Left lung (tissue), 10 donors: Measurements from ENCODE around the gene SMCP. TPM values are rescaled to one million over a fixed set of nuclear protein-coding genes. Genes with fewer than 3 reads are reported as not detected.

Experiments
- ATAC-seq: fragments of 200-7000 bp; cut with Tn5 transposase; one replicate; pipeline ENCODE4 v1.9.1; 2020; ENCODE audit warnings: moderate library complexity
- DNase-seq, 4 donors: peaks; one replicate each; pipeline ENCODE4 v3.0.0-alpha.2; 2013 to 2020
- H3K27ac ChIP-seq, 2 donors: fragments of 200-600 bp; sonication (generic) in 1 of 2; one replicate each; pipeline versions ENCODE4 v1.5.0 to v1.8.0; 2020 to 2021
- H3K27me3 ChIP-seq, 2 donors: fragments of 200-600 bp; sonication (generic) in 1 of 2; one replicate each; pipeline versions ENCODE4 v1.5.0 to v1.8.0; 2020 to 2021
- H3K36me3 ChIP-seq, 2 donors: fragments of 200-600 bp; sonication (generic) in 1 of 2; one replicate each; pipeline versions ENCODE4 v1.5.0 to v1.8.0; 2020 to 2021
- H3K4me1 ChIP-seq, 2 donors: fragments of 200-600 bp; one replicate each; pipeline ENCODE4 v1.8.0; 2021
- H3K4me3 ChIP-seq, 2 donors: fragments of 200-600 bp; sonication (generic) in 1 of 2; one replicate each; pipeline versions ENCODE4 v1.5.0 to v1.8.0; 2020 to 2021; ENCODE audit warnings: mild to moderate bottlenecking in 1 of 2
- H3K9me3 ChIP-seq, 2 donors: fragments of 200-600 bp; sonication (generic) in 1 of 2; one replicate each; pipeline versions ENCODE4 v1.5.0 to v1.8.0; 2020 to 2021
- CTCF ChIP-seq, 2 donors: fragments of 200-600 bp; sonication (generic) in 1 of 2; IDR thresholded peaks; one replicate each; pipeline versions ENCODE4 v1.5.0 to v1.8.0; 2021; ENCODE audit warnings: antibody characterized with exemption in 2 of 2
- intact Hi-C, 2 donors: fragments of 100-400 bp; cut with DNase I; formaldehyde crosslinking; loops; one replicate each; pipeline versions ENCODE4 v1.11.2 to v1.14.2; 2022
- polyA plus RNA-seq, 6 donors: library from polyadenylated mRNA; unstranded; fragments of 120-200 nt; gene quantifications; one replicate each; pipeline ENCODE4 v1.2.1, GENCODE V29; 2013; ENCODE audit not compliant: insufficient read length in 6 of 6
- total RNA-seq, 2 donors: library from RNA; stranded (reverse); fragmentation: NEBNext Ultra II Directional; extraction: Animal tissue kit (Norgen Biotek cat#: 25700); gene quantifications; one replicate each; pipeline ENCODE4 v1.2.1, GENCODE V29; 2021
- donor health status: DM: no; HTN: yes; CAD: no.
- donor health status: DM: no; HTN: no; CAD: no.

SMCP gene
- total and polyA plus RNA-seq, 8 donors: not detected

- H3K27ac ChIP-seq: no peak overlapping the region
- no peak overlapping the region for H3K4me3 ChIP-seq
- no peaks in the 10 kb centered on the region for H3K9me3 ChIP-seq
- H3K36me3 ChIP-seq: no peaks in the 10 kb centered on the region
- H3K27me3 ChIP-seq: no peaks in the 10 kb centered on the region
- peak; percentile 68 to 74 for TF ChIP-seq CTCF (IDR thresholded peaks at IDR 0.05)
- peak in 3 of 4 donors; percentile 27 to 53 (median 51) for DNase-seq
- intact Hi-C loops: no loop called here
- ATAC-seq: peak; percentile 96
- no peaks in the 10 kb centered on the region for H3K4me1 ChIP-seq
Measured at GRCh38 chr1:152869808-152870419, 8.2 kb upstream of the SMCP start.

- H3K27me3 ChIP-seq: no peaks in the 10 kb centered on the region
- H3K36me3 ChIP-seq: no peaks in the 10 kb centered on the region
- no peak for TF ChIP-seq CTCF (IDR thresholded peaks at IDR 0.05)
- no peak overlapping the region for H3K4me3 ChIP-seq
- no peak overlapping the region for H3K27ac ChIP-seq
- ATAC-seq: peak; percentile 27
- intact Hi-C loops: no loop called here
- no peak for DNase-seq
- H3K4me1 ChIP-seq: no peaks in the 10 kb centered on the region
- no peaks in the 10 kb centered on the region for H3K9me3 ChIP-seq
Measured at GRCh38 chr1:152870831-152871730, 7.0 kb upstream of the SMCP start.

GRCh38 chr1:152871731-152872126, 6.4 kb upstream of the SMCP start:
- DNase-seq (no peak), ATAC-seq (no peak)
- intact Hi-C loops: no loop called here
- H3K4me1 ChIP-seq: no peaks in the 10 kb centered on the region
- TF ChIP-seq CTCF (IDR thresholded peaks at IDR 0.05): no peak
- no peaks in the 10 kb centered on the region for H3K27me3 ChIP-seq
- H3K9me3 ChIP-seq: no peaks in the 10 kb centered on the region
- H3K36me3 ChIP-seq: no peaks in the 10 kb centered on the region
- H3K27ac ChIP-seq: no peak overlapping the region
- no peak overlapping the region for H3K4me3 ChIP-seq

- no peaks in the 10 kb centered on the region for H3K36me3 ChIP-seq
- intact Hi-C loops: no loop called here
- DNase-seq: no peak
- no peak overlapping the region for H3K4me3 ChIP-seq
- no peak for TF ChIP-seq CTCF (IDR thresholded peaks at IDR 0.05)
- H3K4me1 ChIP-seq: no peaks in the 10 kb centered on the region
- H3K27ac ChIP-seq: no peak overlapping the region
- no peak for ATAC-seq
- H3K9me3 ChIP-seq: no peaks in the 10 kb centered on the region
- H3K27me3 ChIP-seq: no peaks in the 10 kb centered on the region
Measured at GRCh38 chr1:152873495-152873894, 4.6 kb upstream of the SMCP start.

- DNase-seq (no peak), ATAC-seq (no peak)
- intact Hi-C loops: no loop called here
- no peaks in the 10 kb centered on the region for H3K4me1 ChIP-seq
- no peak overlapping the region for H3K27ac ChIP-seq
- no peaks in the 10 kb centered on the region for H3K27me3 ChIP-seq
- no peak for TF ChIP-seq CTCF (IDR thresholded peaks at IDR 0.05)
- H3K4me3 ChIP-seq: no peak overlapping the region
- H3K9me3 ChIP-seq: no peaks in the 10 kb centered on the region
- H3K36me3 ChIP-seq: no peaks in the 10 kb centered on the region
Measured at GRCh38 chr1:152876827-152877226, 1.3 kb upstream of the SMCP start.
